A549 (cell line): ENCODE results near the gene TPH1. TPM values are rescaled to one million over a fixed set of nuclear protein-coding genes. Genes with fewer than 3 reads are reported as not detected.
A peak's percentile ranks its signal among the peaks of the same experiment; 100 is the strongest.

Experiments used
- ATAC-seq, 2 experiments: fragments of 200-7000 bp in 1 of 2; fragments of >200 bp in 1 of 2; cut with Nextera tagmentation in 1 of 2; cut with Tn5 transposase in 1 of 2; 3 replicates each; pipeline versions ENCODE4 v1.8.0 to v1.9.1; 2018 to 2020; ENCODE audit warnings: mild to moderate bottlenecking in 1 of 2, moderate library complexity in 1 of 2
- CTCF ChIA-PET: fragments of 300-600 bp; sonication (Branson Sonifier 250); formaldehyde crosslinking; extraction: SDS; loops from one replicate; lab custom pipeline; 2021; ENCODE audit warnings: antibody characterized with exemption, inconsistent platforms; lab: Yijun Ruan, JAX
- POLR2A ChIA-PET: fragments of 350-600 bp; formaldehyde crosslinking; extraction: SDS; loops from one replicate; lab custom pipeline; 2021; ENCODE audit warnings: antibody characterized with exemption, inconsistent platforms; lab: Yijun Ruan, JAX
- DNase-seq, 2 experiments: peaks; one replicate each; pipeline versions ENCODE4 v3.0.0 to v3.0.0-alpha.2; 2011 to 2016; ENCODE audit warnings: low read depth in 1 of 2, low spot score in 1 of 2
- FAIRE-seq: peaks from 2 replicates; lab custom pipeline; 2011; peaks lifted over from hg19 to GRCh38; lab: Jason Lieb, UNC
- H3K27ac ChIP-seq, 2 experiments: fragments of >200 bp; sonication (Bioruptor Twin); formaldehyde crosslinking; 3 replicates each; pipeline ENCODE4 v1.5.1; 2016 to 2017
- H3K4me1 ChIP-seq: fragments of >200 bp; sonication (Bioruptor Twin); formaldehyde crosslinking; 3 replicates; pipeline ENCODE4 v1.6.1; 2016
- H3K4me2 ChIP-seq: fragments of >200 bp; sonication (Bioruptor Twin); formaldehyde crosslinking; 3 replicates; pipeline ENCODE4 v1.6.1; 2016
- H3K4me3 ChIP-seq: fragments of >200 bp; sonication (Bioruptor Twin); formaldehyde crosslinking; 3 replicates; pipeline ENCODE4 v1.5.1; 2016
- H3K9me3 ChIP-seq: fragments of >200 bp; sonication (Bioruptor Twin); formaldehyde crosslinking; 3 replicates; pipeline ENCODE4 v1.6.1; 2016
- BCL3 ChIP-seq: fragments of >200 bp; sonication (Bioruptor Twin); formaldehyde crosslinking; IDR thresholded peaks from 3 replicates; pipeline ENCODE4 v1.6.1; 2016
- CBX2 ChIP-seq: fragments of 200-600 bp; sonication (generic); IDR thresholded peaks from 2 replicates; pipeline ENCODE4 v1.6.1; 2016; ENCODE audit warnings: low read depth, mild to moderate bottlenecking, borderline replicate concordance
- CHD2 ChIP-seq: fragments of 150-350 bp; IDR thresholded peaks from 2 replicates; pipeline ENCODE4 v1.6.1; 2014; ENCODE audit warnings: low read length; ENCODE audit not compliant: partially characterized antibody
- FOSL2 ChIP-seq, 2 experiments: fragments of 450-650 bp in 1 of 2; fragments of >200 bp in 1 of 2; sonication (Bioruptor Twin) in 1 of 2; formaldehyde crosslinking; IDR thresholded peaks; 2 replicates each; pipeline versions ENCODE4 v1.5.0 to v1.6.1; 2016 to 2020; ENCODE audit warnings: mild to moderate bottlenecking in 1 of 2, moderate library complexity in 1 of 2
- FOXS1 ChIP-seq: fragments of 250-450 bp; sonication (Bioruptor Pico); IDR thresholded peaks from 2 replicates; pipeline ENCODE4 v1.5.0; 2020; ENCODE audit warnings: mild to moderate bottlenecking, moderate library complexity
- GATA3 ChIP-seq: IDR thresholded peaks from 2 replicates; pipeline ENCODE4 v1.6.1; 2012; ENCODE audit warnings: borderline replicate concordance
- HOXA7 ChIP-seq: fragments of 250-450 bp; sonication (Bioruptor Pico); IDR thresholded peaks from 2 replicates; pipeline ENCODE4 v1.5.0; 2020; ENCODE audit warnings: mild to moderate bottlenecking, moderate library complexity
- HOXB5 ChIP-seq: fragments of 250-450 bp; sonication (Bioruptor Pico); IDR thresholded peaks from 2 replicates; pipeline ENCODE4 v1.5.0; 2020; ENCODE audit warnings: mild to moderate bottlenecking, moderate library complexity
- JUN ChIP-seq, 2 experiments: fragments of >200 bp; sonication (Bioruptor Twin); formaldehyde crosslinking; IDR thresholded peaks; 2 replicates in 1 of 2; 3 replicates in 1 of 2; pipeline ENCODE4 v1.6.1; 2016 to 2017
- JUNB ChIP-seq: fragments of >200 bp; sonication (Bioruptor Twin); formaldehyde crosslinking; IDR thresholded peaks from 2 replicates; pipeline ENCODE4 v1.6.1; 2016
- KDM1A ChIP-seq: fragments of 200-600 bp; sonication (generic); IDR thresholded peaks from 2 replicates; pipeline ENCODE4 v1.6.1; 2016; ENCODE audit warnings: low read depth, mild to moderate bottlenecking
- MAZ ChIP-seq: fragments of 150-350 bp; IDR thresholded peaks from 2 replicates; pipeline ENCODE4 v1.6.1; 2014; ENCODE audit warnings: antibody characterized with exemption, low read depth, low read length, borderline replicate concordance
- MYC ChIP-seq: IDR thresholded peaks from 2 replicates; pipeline ENCODE4 v1.6.1; 2012; ENCODE audit warnings: mild to moderate bottlenecking, inconsistent platforms, low read length, improper control_type of control experiment, borderline replicate concordance
- NFE2L2 ChIP-seq: fragments of 150-350 bp; conservative IDR thresholded peaks from 2 replicates; pipeline ENCODE4 v1.6.1; 2014; ENCODE audit warnings: low read length
- NPAS2 ChIP-seq: fragments of 250-450 bp; sonication (Bioruptor Pico); IDR thresholded peaks from 2 replicates; pipeline ENCODE4 v1.8.0; 2022; ENCODE audit warnings: mild to moderate bottlenecking, moderate library complexity, borderline replicate concordance
- NR3C1 ChIP-seq: fragments of >200 bp; sonication (Bioruptor Twin); formaldehyde crosslinking; IDR thresholded peaks from 3 replicates; pipeline ENCODE4 v1.6.1; 2017
- PHF8 ChIP-seq: fragments of 200-600 bp; sonication (generic); IDR thresholded peaks from 2 replicates; pipeline ENCODE4 v1.6.1; 2016; ENCODE audit warnings: low read depth, mild to moderate bottlenecking, antibody characterized with exemption, moderate library complexity, borderline replicate concordance
- RCOR1 ChIP-seq: fragments of 150-350 bp; IDR thresholded peaks from 2 replicates; pipeline ENCODE4 v1.6.1; 2014; ENCODE audit warnings: antibody characterized with exemption, low read length, low read depth
- REST ChIP-seq: fragments of 200-600 bp; sonication (generic); IDR thresholded peaks from 2 replicates; pipeline ENCODE4 v1.6.1; 2016; ENCODE audit warnings: antibody characterized with exemption, mild to moderate bottlenecking, moderate library complexity
- SMC3 ChIP-seq: fragments of >200 bp; sonication (Bioruptor Twin); formaldehyde crosslinking; IDR thresholded peaks from 3 replicates; pipeline ENCODE4 v1.6.1; 2018; ENCODE audit warnings: inconsistent platforms
- TFCP2L1 ChIP-seq: fragments of 250-450 bp; sonication (Bioruptor Pico); IDR thresholded peaks from 2 replicates; pipeline ENCODE4 v1.5.0; 2021; ENCODE audit warnings: mild to moderate bottlenecking
- WGBS: methylation state at CpG from one replicate; pipeline ENCODE4 v1.1.6; 2017; ENCODE audit errors: missing lambda C conversion rate; 5-methylcytosine and 5-hydroxymethylcytosine counted together
- polyA plus RNA-seq, 4 experiments: library from polyadenylated mRNA; depleted of rRNA in 3 of 4; stranded (reverse); fragments of >200 nt; fragmentation: RNase III in 1 of 4; extraction: RNeasy Plus Mini Kit Qiagen cat#74134 plus additional on column Dnase treatment in 1 of 4; gene quantifications; 2 replicates in 3 of 4; 3 replicates in 1 of 4; pipeline ENCODE4 v1.2.3, GENCODE V29; 2011 to 2017

TPH1 gene
- polyA plus RNA-seq, 2 of the 4 experiments (the other 2 are of a cell fraction), result 0.09 to 0.34 TPM

- CTCF ChIA-PET, result interaction anchor here (0.5 to 2.0 kb wide), 3 partner anchors 17 to 105 kb away, joined by 3 to 6 read pairs (median 3); no protein-coding TSS in a partner anchor
These were observed 35.9 kb downstream of the TPH1 start for GRCh38 chr11:18010121-18010670.

GRCh38 chr11:18005376-18006129 is 40.5 kb downstream of the TPH1 start:
- CTCF ChIA-PET, result interaction anchor here (0.6 to 3.6 kb wide), 7 partner anchors 9 to 275 kb away, joined by 3 to 12 read pairs (median 3); partner anchors contain the start of gene SAAL1

More at GRCh38 chr11:18010121-18010670, 35.9 kb downstream of the TPH1 start:
- DNase-seq (peak in 1 of 2 experiments; percentile 16), ATAC-seq (no peak), FAIRE-seq (no peak)
- no peak overlapping the region for H3K27ac ChIP-seq
- TF ChIP-seq HOXB5 (CRISPR knock-in tag), result no peak
- 0 out of 2 replicates have a peak, but pooled peaks have one; percentile 58 for TF ChIP-seq KDM1A
- TF ChIP-seq JUN (IDR thresholded peaks at IDR 0.05), result no peak
- TF ChIP-seq NR3C1, result no peak
- no peak for TF ChIP-seq NFE2L2
- peaks cover 11% of the 10 kb centered on the region; the same call in 2 of the 3 replicates for H3K4me1 ChIP-seq
- H3K4me3 ChIP-seq, result no peak overlapping the region
- H3K4me2 ChIP-seq, result no peak overlapping the region
- H3K9me3 ChIP-seq, result no peaks in the 10 kb centered on the region
- POLR2A ChIA-PET, result no interaction called here

GRCh38 chr11:18001191-18001590 is 44.9 kb downstream of the TPH1 start:
- Histone ChIP-seq H3K4me2 (no peak overlapping the region), H3K4me1 (no peaks in the 10 kb centered on the region), H3K9me3 (no peaks in the 10 kb centered on the region), H3K27ac (no peak overlapping the region), H3K4me3 (no peak overlapping the region)
- ATAC-seq (no peak), FAIRE-seq (no peak), DNase-seq (no peak)
- ChIA-PET CTCF (interaction anchor here (1.4 to 2.6 kb wide), 4 partner anchors 10 to 270 kb away, joined by 4 to 8 read pairs (median 6); no protein-coding TSS in a partner anchor), POLR2A (no interaction called here)
- TF ChIP-seq FOXS1 (no peak), HOXA7 (CRISPR knock-in tag) (no peak), JUNB (no peak), MYC (no peak), SMC3 (no peak), BCL3 (no peak), CHD2 (no peak)
- 71% methylated on average over 2 of the region's 2 CpGs for WGBS

More at GRCh38 chr11:18005376-18006129, 40.5 kb downstream of the TPH1 start:
- Histone ChIP-seq H3K4me2 (no peak overlapping the region), H3K9me3 (no peaks in the 10 kb centered on the region), H3K4me3 (no peak overlapping the region), H3K4me1 (no peaks in the 10 kb centered on the region), H3K27ac (no peak overlapping the region)
- TF ChIP-seq NPAS2 (CRISPR knock-in tag) (no peak), FOSL2 (IDR thresholded peaks at IDR 0.05) (no peak), FOSL2 (CRISPR knock-in tag; IDR thresholded peaks at IDR 0.05) (no peak), PHF8 (no peak), CBX2 (no peak), GATA3 (no peak), MAZ (no peak), RCOR1 (no peak), REST (no peak), TFCP2L1 (CRISPR knock-in tag) (no peak)
- WGBS, result 85% methylated on average over 4 of the region's 4 CpGs
- ATAC-seq (peak in 1 of 2 experiments; percentile 58; a peak in 1 of 6 replicates), FAIRE-seq (no peak), DNase-seq (no peak)
- POLR2A ChIA-PET, result no interaction called here
